ENCODE results near the gene EFCC1.

- no peak for TF ChIP-seq REST (IDR thresholded peaks at IDR 0.05; ENCODE audit: low read depth)
- TF ChIP-seq USF1 (IDR thresholded peaks at IDR 0.05), result no peak
- no peak for TF ChIP-seq RAD21 (IDR thresholded peaks at IDR 0.05; ENCODE audit: low read depth)
- TF ChIP-seq TCF12 (IDR thresholded peaks at IDR 0.05; ENCODE audit: low read depth), result no peak
- no peak for TF ChIP-seq EP300 (IDR thresholded peaks at IDR 0.05; ENCODE audit: borderline replicate concordance)
- TF ChIP-seq YY1 (IDR thresholded peaks at IDR 0.05; ENCODE audit: low read depth), result no peak
Observed at GRCh38 chr3:129047553-129047839, 46.4 kb downstream of the EFCC1 start.
